ENCODE measurements around the gene MRPL18.
"Not testable (repeated sequence)": the region's sequence is repeated elsewhere in the genome, so short reads cannot be mapped to it uniquely, and the experiment has no call there.

Gene MRPL18

DNA sequence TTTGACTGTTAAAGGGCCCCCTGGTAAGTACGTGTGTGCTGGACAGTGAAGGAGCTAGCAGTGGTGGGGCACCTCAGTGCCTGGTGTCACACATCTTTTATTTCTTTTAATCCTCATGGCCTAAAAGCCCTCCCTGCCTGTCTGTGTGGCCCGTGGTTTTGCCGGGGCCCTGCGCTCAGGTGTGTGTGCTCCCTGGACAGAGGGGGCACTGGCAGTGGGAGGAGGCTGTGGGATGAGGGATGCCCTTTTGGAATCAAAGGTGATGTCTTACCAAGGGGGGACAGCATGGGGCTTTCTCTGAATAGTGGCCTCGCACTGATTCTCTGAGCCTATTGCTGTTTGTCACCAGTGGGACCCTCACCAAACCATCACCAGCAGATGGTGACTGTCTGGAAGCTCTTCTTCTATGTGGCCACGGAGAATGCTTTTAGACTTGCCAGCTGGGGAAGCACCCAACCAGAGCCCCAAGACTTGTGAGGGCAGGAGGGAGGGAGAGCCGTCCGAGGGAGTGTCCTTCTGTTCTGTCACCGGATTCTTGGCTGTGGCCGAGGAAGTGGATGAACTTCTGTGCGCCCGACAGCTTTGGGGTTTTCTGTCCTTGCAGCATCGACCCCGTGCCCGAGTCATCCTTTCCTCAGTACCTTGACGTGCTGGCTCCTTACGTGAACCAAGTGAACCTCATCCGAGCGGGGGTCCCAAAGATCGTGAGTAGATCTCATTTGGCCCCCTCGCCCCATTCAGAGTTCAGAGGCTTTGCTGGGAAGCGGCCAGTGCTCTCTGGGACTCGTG, 27.9 kb downstream of the MRPL18 start:
- DNase-seq, result no peak

DNA sequence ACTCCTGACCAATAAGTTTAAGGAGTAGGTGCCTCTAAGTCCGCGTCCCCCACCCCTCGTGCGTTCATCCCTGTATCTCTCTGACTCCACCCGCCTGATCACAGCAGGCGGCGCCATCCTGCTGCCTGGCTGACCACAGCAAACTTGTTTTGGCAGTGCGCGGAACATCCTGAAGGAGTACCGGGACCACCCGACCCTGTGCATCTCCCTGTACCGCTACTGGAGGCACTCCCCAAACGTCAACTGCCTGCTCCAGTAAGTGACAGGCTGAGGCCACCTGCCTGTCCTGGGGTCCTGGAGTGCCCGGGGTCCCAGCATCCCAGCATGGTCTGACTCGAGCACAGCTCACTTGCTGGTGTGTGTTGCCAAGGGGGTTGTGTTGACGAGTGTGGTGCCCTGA, 28.8 kb downstream of the MRPL18 start:
- no peak for DNase-seq

DNA sequence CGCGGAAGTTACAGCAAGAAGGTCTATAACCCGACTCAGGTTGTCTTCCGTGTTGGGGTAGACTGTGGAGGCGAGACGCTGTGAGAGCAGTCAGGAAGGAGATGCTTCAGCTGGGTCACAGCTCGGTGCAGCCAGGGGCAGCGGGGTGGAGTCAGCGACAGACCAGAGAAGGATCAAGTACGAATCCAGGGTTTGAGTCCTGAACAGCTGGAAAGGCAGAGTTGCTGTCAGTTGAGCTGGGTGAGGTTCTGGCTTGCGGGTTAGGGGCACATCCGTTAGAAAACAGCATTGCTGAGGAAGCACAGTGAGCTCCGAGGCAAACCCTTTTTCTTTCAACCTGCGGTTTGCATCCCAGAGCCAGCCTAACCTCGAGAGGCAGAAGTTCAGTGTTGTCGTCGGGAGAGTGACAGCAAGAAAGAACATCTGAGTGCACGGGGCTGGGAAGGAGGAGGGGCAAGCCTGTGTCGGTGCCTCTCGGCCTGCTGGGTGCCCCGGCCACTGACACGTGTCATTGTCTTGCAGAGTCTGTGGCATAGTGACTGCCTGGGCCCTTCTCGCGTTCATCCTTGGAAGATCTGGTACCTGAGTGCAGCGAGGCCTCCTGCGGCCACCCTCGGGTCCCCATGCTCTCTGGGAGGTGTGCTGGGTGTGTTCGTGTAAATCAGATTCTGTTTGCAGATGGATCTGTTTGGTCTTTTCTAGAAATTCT, 29.8 kb downstream of the MRPL18 start:
- DNase-seq, result peak in 1 of 2 donors; percentile 9

DNA sequence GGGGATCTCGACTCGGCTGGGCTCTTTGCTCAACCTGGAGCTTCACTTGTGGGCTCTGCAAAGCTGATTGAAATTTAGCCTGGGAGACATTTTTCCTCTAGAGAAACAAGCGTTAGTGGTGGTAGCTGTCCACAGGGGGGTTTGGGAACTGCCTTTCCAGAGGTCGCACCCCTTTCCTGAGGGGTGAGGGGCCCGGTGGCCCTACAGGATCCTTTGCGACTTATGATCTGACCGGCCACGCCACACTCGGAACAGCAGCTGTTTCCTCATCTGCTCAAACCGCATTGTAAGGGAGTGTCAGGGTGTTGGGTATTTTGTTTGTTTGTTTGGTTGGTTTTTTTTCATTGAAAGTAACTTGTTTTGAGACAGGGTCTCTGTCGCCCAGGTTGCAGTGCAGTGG, 30.9 kb downstream of the MRPL18 start:
- DNase-seq, result no peak

DNA sequence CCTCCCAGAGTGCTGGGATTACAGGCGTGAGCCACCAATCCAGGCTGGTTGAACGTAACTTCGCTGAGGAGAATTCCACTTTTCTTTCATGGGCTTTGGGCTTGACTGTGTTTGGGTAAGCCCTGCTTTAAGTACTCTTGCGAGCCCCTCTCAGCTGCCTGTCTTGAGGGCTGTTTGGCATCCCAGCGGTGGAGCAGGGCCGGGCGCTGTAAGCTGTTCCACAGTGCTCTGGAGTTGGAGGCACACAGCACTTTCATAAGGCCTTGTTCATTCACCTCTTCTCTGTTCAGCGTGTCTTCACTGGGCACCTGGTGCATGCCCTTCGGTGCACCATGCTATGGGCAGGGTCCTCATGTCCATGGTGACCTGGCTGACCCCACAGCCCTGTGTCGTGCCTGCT, 31.5 kb downstream of the MRPL18 start:
- no peak for DNase-seq

DNA sequence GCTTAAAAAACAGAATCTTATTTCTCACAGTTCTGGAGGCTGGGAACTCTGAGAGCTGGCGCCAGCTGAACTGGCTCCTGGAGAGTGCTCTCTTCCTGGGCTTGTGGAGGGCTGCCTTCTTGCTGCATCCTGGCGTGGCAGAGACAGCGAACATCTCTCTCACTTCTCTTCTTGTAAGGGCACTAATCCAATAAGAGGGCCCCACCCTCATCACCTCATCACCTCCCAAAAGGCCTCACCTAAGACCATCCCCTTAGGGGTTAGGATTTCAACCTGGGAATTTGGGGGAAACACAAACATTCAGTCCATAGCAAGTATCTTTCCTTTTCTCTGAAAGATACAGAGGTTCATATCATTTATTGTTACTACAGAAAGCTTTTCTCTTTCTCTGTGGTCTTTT, 33.7 kb downstream of the MRPL18 start:
- DNase-seq, result no peak

DNA sequence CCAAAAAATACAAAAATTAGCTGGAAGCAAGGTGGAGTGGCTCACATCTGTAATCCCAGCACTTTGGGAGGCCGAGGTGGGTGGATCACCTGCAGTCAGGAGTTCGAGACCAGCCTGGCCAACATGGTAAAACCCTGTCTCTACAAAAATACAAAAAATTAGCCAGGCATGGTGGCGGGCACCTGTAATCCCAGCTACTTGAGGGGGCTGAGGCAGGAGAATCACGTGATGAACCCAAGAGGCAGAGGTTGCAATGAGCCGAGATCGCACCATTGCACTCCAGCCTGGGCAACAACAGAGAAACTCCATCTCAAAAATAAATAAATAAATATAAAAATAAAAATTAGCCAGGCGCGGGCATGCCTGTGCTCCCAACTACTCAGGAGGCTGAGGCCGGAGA, 34.4 kb downstream of the MRPL18 start:
- not testable (repeated sequence) for DNase-seq

DNA sequence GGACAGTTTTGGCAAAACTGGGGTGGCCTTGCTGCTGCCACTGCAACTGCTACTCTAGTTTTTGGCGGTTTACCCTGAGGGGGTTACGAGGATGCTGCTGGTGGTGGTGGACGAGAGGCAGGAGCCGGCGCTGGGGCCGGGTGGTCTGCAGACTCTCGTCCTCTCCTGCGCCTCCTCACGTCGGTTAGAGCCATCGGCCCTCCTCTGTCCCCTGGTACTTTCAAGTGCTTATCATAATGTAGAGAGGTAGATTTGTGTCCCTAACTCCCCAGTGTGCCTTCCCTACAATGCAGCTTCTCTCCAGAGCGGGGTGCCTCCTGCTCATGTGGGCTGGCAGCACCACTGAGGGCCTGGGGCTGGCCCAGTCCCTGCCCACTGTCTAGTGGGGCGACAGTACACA, 35.7 kb downstream of the MRPL18 start:
- DNase-seq, result no peak

DNA sequence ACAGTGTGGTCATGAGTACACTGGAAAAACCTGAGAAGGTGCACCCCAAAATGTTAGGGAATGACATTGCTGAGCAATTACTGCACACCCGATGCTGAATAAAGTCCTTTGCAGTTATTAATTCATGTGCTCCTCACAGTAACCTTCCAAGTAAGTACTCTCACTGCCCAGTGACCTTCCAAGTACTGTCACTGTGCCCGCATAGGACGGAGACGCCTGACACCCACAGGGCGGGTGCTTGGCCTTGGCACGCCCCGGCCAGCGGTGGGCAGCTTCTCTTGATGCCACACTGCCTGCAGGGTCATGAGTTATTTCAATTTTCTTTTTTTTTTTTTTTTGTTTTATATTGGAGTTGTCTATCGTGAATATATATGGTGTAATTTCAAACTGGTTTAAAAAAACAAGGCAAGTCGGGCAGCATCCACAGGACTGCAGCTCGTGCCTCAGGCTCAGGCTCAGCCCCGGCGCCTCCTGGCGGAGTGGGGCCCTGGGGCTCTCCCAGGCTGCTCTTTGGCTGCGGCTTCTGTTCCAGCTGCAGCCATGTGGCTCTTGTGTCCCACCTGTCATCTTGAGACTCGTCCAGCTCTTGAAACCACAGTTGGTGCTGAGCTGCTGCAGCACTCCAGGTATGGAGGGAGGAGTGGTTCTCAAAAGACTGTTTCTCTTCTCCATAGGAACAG, 36.8 kb downstream of the MRPL18 start:
- DNase-seq, result no peak

DNA sequence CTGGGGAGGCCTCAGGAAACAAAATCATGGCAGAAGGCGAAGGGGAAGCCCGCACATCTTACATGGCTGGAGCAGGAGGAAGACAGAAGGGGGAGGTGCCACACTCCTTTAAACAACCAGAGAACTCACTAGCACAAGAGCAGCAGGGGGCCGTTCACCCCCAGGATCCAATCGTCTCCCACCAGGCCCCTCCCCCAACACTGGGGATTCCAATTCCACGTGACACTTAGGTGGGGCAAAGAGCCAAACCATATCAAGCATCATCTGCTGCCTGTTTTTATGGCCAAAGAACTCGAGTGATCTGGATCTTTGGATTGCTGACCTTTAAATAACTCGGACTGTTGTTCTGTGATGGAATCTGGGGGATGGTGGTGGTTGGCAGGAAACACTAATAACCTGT, 37.8 kb downstream of the MRPL18 start:
- DNase-seq, result no peak

DNA sequence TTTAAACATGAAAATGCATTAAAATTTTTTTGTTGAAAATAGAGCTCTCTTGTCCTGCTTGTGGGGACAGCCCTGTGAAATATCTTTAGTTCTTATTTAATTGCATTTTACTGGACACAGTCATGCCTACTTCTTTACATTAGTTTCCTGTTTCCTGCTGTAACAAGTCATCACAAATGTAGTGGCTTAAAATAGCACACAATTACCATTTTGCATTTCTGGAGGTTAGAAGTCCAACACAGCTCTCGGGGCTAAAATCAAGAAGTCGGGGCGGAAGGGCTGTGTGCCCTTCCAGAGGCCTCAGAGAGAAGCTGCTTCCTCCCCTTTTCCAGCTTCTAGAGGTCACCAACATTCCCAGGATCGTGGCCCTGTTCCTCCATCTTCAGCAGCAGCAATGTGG, 39.3 kb downstream of the MRPL18 start:
- DNase-seq, result no peak

DNA sequence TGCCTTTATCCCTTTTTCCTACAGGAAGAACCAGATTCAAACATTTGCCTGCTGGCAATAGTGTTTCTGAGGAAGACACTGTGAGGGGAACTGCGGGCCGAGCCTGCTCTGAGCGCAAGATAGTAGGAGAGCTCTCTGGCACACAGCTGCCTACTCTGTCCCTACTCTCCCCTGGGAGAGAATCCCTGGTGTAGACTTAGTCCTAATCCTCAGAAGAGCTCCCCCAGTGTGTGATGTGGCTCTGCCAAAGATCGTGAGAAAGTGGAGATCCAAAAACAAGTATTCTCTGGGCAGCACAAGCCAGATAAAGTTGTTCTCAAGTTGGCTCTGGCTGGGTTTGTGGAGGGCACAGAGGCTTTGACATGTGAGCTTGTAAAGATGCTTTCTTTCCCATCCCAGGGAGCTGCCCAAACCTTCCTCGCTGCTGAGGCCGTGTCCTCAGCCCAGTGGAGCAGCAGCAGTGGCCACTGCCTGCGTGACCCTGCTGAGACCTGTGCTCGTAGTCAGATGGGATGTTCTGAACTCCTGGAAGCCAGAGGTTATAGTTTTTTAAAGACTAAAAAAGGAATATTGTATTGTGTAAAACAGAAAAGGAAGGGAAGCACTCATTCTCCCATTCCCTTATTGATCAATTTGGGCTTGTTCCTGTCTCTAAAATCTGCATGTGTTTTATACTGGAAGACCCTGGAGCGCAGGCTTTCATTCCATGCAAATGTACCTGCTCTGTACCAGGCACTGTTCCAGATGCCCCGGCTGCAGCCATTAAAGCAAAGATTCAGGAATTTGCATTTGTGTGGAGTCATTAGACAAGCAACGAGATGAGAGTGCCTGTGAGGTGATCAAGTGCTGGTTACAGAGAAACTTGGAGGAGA, 40.5 kb downstream of the MRPL18 start:
- no peak for DNase-seq

DNA sequence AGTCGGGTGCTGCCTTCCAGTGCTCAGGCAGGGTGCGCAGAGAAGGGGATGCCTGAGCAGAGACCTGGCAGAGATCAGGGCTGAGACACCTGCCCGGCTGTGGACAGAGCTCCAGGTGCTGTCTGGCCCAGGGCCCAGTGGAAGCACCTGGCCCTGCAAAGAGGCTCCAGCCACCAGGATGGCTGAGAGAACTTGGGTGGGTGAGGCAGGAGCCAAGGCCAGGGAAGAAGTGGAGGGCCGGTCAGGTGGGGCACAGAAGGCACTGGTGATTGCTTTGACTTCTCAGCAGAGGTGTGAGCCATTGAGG, 41.1 kb downstream of the MRPL18 start:
- no peak for DNase-seq

DNA sequence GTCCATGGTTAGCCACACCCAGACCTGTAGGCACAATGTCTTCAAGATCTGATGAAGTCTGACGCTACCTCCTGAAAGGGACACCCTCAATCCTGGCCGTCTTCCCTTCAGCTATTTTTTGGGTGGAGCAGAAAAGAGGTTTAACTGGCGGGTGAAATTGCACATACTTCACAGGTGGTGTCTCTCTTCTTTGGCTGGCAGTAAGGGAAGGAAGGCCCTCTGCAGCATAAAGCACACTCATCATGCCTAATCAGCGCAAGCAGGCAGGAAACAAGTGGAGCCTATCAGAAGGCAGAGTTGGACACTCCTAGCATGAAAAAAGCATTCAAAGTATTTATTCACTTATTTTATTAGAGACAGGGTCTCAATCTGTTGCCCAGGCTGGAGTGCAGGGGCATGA, 42.7 kb downstream of the MRPL18 start:
- DNase-seq, result no peak

DNA sequence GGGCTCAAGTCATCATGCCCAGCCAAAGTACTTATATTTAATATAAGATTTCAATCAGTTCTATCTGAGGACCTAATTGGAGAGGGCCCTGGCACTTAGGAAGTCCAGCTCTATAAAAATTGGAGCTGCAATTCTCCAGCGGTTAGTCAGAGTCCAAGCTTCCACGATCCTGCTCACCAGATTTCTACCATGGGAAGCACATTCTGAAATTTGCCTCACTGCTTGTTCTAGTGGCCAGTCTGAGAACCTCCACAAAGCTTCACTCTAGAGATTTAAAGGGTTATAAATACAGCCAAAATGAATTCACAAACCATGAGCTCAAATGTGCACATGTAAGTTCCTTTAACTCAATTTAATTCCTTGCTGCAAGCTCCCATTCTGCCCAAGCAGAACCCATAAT, 43.3 kb downstream of the MRPL18 start:
- DNase-seq, result no peak

DNA sequence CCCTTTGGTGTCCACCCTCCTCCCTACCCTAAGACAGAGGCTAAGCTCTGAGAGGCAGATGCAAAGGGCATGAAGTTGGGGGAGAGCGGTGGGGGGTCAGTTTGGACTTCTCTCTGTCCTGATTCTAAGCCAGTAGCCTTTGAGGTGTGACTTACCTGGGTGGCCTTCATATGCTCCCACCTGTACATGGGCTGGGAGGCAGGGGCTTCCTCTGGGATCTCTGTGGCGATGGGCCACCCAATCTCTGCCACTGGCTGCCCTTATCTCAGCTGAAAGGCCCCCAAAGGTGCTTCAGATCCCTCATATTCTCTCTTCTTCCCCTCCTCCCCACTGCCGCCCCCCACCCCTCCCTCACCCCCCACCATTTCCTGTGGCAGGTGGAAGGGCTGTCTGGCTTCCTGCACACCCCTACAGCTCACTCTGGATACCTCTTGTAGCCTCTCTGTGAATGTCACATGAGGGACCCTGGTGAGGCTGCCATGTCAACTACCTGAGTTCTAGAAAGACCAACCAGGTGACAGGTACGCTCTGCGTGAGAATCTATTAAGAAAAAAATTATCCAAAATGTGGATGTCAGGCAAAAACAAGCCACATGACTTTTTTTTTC, 43.8 kb downstream of the MRPL18 start:
- no peak for DNase-seq

DNA sequence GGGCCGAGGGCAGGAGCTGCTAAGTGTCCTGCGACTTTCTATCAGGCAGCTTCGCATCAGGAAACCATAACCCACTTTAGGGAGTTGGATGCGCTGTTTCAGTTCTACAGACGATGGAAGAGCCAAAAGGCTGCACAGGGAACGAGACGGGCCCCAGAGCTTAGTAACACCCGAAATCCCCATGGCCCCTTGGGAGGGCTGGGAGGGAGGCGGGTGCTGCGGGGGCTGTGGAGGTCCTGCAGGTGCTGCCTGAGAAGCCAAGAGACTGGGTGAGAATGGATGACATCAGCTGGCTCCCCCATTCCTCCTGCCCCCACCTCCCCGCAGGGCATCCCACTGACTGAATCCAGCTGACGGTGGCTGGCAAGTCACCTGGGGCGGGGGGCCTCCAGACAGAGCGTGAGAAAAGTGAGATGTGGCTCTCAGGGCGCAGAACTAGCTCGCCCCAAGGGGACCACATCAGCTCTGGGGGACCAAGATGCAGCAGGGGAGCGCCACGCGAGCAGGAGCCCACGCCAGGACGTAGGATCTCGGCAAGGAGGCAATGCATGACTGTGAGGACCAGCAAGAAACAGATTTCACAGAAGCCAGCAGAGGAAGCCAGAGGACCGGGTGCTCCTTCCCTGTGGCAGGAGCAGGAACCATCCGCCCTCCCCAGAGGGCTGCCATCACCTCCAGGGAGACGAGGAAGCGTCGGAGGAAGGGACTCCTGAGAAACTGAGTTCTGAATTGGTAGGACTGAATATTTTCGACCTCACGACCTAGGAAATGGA, 46.6 kb downstream of the MRPL18 start:
- no peak for DNase-seq

DNA sequence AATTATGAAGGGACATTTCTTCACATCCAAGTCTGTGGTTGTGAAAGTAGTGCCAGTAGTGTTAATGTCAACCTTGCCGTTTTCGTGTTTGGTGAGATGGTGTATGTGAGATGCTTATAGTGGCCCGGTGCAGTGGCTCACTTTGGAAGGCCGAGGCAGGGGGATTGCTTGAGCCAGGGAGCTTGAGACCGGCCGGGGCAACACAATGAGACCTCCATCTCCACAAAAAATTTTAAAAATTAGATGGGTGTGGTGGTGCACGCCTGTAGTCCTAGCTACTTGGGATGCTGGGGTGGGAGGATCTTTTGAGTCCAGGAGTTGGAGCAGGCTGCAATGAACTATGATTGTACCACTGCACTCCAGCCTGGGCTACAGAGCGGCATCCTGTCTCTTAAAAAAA, 47.2 kb downstream of the MRPL18 start:
- no peak for DNase-seq

DNA sequence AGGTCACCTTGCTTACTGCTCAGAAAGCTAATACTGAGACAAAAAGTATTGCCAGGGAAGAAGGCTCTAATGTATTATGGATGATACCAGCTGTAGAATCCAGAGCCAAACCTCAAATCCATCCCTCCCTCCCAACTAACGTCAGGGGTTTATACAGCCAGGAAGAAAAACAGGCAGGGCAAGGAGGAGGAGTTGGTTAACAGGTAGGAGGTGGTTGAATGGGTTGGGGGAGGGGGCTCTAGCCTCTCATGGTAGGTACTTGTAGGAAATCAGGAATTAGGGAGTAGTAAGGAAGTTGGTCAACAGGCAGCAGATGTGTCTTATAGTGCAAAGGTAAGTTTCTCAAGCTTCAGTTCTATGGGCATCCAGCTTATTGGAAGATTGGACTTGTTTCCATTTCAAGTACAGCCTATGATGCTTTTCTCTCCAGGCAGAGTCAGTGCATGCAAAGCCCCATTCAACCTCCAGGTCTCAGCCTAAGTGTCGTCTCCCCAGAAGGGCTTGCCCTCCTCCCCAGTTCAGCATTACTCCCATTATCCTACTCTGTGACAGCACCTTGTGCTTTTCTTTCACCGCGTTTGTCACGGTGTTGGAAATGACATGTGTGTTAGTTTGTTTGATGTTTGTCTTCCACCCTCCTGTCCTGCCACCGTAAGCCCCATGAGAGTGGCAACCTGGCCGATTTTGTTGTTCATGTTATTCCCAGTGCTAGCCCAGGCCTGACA, 47.9 kb downstream of the MRPL18 start:
- no peak for DNase-seq

DNA sequence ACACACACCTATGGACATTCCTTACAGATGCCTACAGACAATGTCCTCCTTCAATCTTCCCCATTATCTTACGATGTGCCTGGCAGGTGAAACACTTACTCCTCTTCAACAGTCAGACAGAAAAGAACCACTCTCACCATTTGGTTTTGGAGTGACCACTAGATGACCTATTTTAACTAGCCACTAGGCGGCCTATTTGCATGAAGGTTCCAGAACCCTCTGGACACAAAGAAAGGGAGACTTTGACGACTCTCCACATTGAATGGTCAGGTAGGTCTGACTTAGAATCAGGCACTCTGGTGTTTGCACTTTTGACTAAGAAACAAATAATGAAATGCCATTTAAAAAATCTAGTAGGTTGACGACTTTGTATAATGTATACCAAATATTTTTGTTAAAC, 51.8 kb downstream of the MRPL18 start:
- no peak for DNase-seq
